Thyroid gland (tissue), 4 donors: ENCODE data around the gene BLOC1S6. TPM values are rescaled to one million over a fixed set of nuclear protein-coding genes. Genes with fewer than 3 reads are reported as not detected.

Experiments used
- DNase-seq, 2 donors: peaks; one replicate each; pipeline ENCODE4 v3.0.0-alpha.2; 2019
- H3K27ac ChIP-seq, 3 donors: fragments of 200-600 bp; sonication (generic); 1 replicate in 2 of 3; 2 replicates in 1 of 3; pipeline ENCODE4 v1.5.1; 2016 to 2019; ENCODE audit warnings: mild to moderate bottlenecking in 1 of 3, moderate library complexity in 1 of 3
- H3K27me3 ChIP-seq: fragments of 200-600 bp; sonication (generic); one replicate; pipeline ENCODE4 v1.5.1; 2019
- H3K36me3 ChIP-seq, 2 donors: fragments of 200-600 bp; sonication (generic); one replicate each; pipeline ENCODE4 v1.5.1; 2016 to 2019
- H3K4me1 ChIP-seq, 2 donors: fragments of 200-600 bp; sonication (generic); one replicate each; pipeline ENCODE4 v1.5.1; 2017 to 2019
- H3K4me3 ChIP-seq, 3 donors: fragments of 200-600 bp; sonication (generic); replicated peaks in 1 of 3; 1 replicate in 2 of 3; 2 replicates in 1 of 3; pipeline ENCODE4 v1.5.1; 2016; ENCODE audit warnings: mild to moderate bottlenecking in 1 of 3
- H3K9me3 ChIP-seq: fragments of 200-600 bp; sonication (generic); one replicate; pipeline ENCODE4 v1.5.1; 2017
- POLR2A ChIP-seq, 2 donors: fragments of 450-650 bp; IDR thresholded peaks; one replicate each; pipeline ENCODE4 v1.6.1; 2017; ENCODE audit warnings: antibody characterized with exemption in 2 of 2, mild to moderate bottlenecking in 2 of 2, moderate library complexity in 1 of 2
- WGBS, 2 donors: methylation state at CpG; one replicate each; pipeline ENCODE4 v1.1.5; 2017; 5-methylcytosine and 5-hydroxymethylcytosine counted together
- intact Hi-C: fragments of 100-400 bp; cut with DNase I; formaldehyde crosslinking; loops from one replicate; pipeline ENCODE4 v1.15.1; 2023
- total RNA-seq, 4 donors: library from RNA; depleted of rRNA; stranded (reverse); fragments of >200 nt; gene quantifications; one replicate each; pipeline ENCODE4 v1.2.3, GENCODE V29; 2016
- TF ChIP-seq, protein P1 (sequence below), 6 experiments: fragments of 200-600 bp in 3 of 6; fragments of 450-650 bp in 3 of 6; sonication (generic) in 3 of 6; IDR thresholded peaks; one replicate each; pipeline ENCODE4 v1.5.1; 2016 to 2019; ENCODE audit warnings: antibody characterized with exemption in 6 of 6, mild to moderate bottlenecking in 2 of 6, inconsistent platforms in 1 of 6, moderate library complexity in 1 of 6

Gene BLOC1S6
- total RNA-seq, 4 donors from 2014 or later: 59.7 to 88.7 (median 82.6) TPM

DNA sequence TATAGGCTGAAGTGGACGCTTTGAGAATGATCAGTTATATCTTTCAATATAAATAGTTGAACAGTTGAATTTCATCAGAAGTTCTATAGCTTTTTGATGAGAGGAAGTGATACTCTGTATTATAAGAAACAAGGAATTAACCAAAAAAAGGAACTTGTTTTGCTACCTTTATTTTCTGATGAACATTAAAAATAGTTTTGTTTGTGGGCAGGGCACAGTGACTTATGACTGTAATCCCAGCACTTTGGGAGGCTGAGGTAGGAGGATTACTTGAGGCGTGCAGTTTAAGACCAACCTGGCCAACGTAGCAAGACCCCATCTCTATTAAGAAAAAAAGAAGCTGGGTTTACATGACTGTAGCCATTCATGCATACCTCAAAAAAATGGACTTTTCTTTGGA, 16.7 kb downstream of the BLOC1S6 start:
- no peak for DNase-seq
- TF ChIP-seq POLR2A (IDR thresholded peaks at IDR 0.05): no peak
- TF ChIP-seq, protein P1, sequence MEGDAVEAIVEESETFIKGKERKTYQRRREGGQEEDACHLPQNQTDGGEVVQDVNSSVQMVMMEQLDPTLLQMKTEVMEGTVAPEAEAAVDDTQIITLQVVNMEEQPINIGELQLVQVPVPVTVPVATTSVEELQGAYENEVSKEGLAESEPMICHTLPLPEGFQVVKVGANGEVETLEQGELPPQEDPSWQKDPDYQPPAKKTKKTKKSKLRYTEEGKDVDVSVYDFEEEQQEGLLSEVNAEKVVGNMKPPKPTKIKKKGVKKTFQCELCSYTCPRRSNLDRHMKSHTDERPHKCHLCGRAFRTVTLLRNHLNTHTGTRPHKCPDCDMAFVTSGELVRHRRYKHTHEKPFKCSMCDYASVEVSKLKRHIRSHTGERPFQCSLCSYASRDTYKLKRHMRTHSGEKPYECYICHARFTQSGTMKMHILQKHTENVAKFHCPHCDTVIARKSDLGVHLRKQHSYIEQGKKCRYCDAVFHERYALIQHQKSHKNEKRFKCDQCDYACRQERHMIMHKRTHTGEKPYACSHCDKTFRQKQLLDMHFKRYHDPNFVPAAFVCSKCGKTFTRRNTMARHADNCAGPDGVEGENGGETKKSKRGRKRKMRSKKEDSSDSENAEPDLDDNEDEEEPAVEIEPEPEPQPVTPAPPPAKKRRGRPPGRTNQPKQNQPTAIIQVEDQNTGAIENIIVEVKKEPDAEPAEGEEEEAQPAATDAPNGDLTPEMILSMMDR (IDR thresholded peaks at IDR 0.05): no peak
- Histone ChIP-seq H3K4me1 (peaks cover 4 to 13% of the 10 kb centered on the region in 2 donors), H3K9me3 (no peaks in the 10 kb centered on the region), H3K36me3 (peaks cover 0 to 6% of the 10 kb centered on the region in 2 donors), H3K27me3 (no peaks in the 10 kb centered on the region), H3K4me3 (no peak overlapping the region), H3K27ac (no peak overlapping the region)
- intact Hi-C loops: no loop called here
- 92 to 94% methylated on average over 3 of the region's 3 CpGs for WGBS, 2 donors

DNA sequence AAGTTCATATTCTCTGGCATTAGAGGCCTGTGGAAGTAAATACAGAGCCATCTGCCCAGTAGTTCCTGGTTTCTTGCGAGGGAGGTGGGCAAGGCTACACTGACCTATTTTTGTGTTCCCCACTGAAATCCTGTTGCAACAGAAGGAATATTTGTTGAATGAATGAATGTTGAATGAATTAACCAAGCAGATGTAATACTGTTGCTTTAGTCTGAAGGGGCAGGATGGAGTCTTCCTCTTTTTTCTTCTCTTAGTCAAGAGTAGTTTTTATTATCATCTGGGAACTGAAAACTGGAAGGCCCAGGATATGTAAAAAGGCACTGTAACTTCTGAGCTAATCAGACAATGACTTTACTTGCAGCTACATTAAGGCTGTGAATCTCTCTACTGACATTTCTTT, 17.1 kb downstream of the BLOC1S6 start:
- no peak overlapping the region for H3K4me3 ChIP-seq
- H3K9me3 ChIP-seq: no peaks in the 10 kb centered on the region
- DNase-seq: no peak
- H3K27me3 ChIP-seq: no peaks in the 10 kb centered on the region
- peaks cover 7 to 13% of the 10 kb centered on the region in 2 donors for H3K4me1 ChIP-seq
- TF ChIP-seq, protein P1 (IDR thresholded peaks at IDR 0.05): no peak
- no peak for TF ChIP-seq POLR2A (IDR thresholded peaks at IDR 0.05)
- 84 to 87% methylated on average over 1 of the region's 1 CpG for WGBS, 2 donors
- intact Hi-C loops: no loop called here
- H3K27ac ChIP-seq: no peak overlapping the region
- peaks cover 0 to 6% of the 10 kb centered on the region in 2 donors for H3K36me3 ChIP-seq

DNA sequence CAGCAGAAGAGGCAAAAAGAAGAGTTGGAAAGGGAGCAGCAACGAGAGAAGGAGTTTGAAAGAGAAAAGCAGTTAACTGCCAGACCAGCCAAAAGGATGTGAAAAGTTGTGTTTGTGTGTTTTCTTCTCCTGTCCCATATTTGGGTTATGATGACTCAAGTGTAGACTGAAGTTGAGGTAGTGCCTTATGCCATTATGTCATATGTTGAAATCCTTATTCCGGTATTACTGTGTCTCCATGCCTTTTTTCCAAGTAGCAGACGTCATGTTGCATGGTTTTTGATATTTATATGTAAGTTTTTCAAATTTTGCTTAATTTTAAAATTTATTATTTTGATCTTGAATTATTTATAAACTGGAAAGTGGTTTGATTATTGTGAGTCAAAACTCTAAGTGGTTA, 19.2 kb downstream of the BLOC1S6 start:
- Histone ChIP-seq H3K4me3 (no peak overlapping the region), H3K9me3 (no peaks in the 10 kb centered on the region), H3K27me3 (no peaks in the 10 kb centered on the region), H3K36me3 (peaks cover 0 to 6% of the 10 kb centered on the region in 2 donors), H3K4me1 (peaks cover 17 to 22% of the 10 kb centered on the region in 2 donors), H3K27ac (no peak overlapping the region)
- intact Hi-C loops: no loop called here
- WGBS, 2 donors: 69 to 75% methylated on average over 3 of the region's 3 CpGs
- TF ChIP-seq POLR2A (IDR thresholded peaks at IDR 0.05): no peak
- TF ChIP-seq, protein P1 (IDR thresholded peaks at IDR 0.05): no peak
- DNase-seq: no peak

DNA sequence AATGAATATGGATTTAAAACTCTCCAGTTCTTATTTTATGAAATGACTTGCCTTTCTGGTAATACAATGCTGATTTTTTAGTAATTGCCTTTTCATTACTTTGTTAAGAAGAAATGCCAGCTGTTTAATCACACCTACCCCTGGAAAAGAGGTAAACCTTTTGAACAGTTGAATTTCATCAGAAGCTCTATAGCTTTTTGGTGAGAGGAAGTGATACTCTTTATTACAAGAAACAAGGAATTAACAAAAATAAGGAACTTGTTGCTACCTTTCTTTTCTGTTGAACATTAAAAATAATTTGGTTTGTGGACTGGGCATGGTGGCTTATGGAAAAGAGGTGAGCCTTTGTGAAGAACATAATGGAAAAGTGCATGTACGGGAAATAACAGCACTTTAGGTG, 19.7 kb downstream of the BLOC1S6 start:
- 95 to 98% methylated on average over 1 of the region's 1 CpG for WGBS, 2 donors
- no peaks in the 10 kb centered on the region for H3K27me3 ChIP-seq
- peak overlapping the region in 1 of 3 donors; percentile 9 for H3K27ac ChIP-seq
- H3K9me3 ChIP-seq: no peaks in the 10 kb centered on the region
- intact Hi-C loops: no loop called here
- TF ChIP-seq POLR2A (IDR thresholded peaks at IDR 0.05): no peak
- TF ChIP-seq, protein P1 (IDR thresholded peaks at IDR 0.05): no peak
- DNase-seq: no peak
- peaks cover 0 to 6% of the 10 kb centered on the region in 2 donors for H3K36me3 ChIP-seq
- no peak overlapping the region for H3K4me3 ChIP-seq
- peaks cover 21 to 26% of the 10 kb centered on the region in 2 donors for H3K4me1 ChIP-seq

DNA sequence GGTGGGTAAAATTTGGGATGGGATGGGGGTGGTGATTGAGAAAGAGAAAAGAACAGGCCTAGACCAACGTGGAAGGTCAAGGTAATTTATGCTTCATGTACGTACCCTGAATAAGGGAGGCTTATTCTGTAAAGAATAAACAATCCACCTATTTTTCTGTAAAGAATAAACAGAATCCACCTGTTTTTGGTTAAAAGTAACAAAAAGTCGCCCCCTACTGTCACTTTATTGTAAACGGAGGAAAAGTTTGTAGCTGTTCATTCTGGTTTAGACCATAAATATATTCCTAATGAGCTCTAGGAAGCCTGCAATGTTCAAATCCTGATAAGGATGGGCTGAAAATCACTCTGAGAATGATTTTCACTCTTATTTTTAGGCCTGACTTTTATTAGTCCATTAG, 24.1 kb downstream of the BLOC1S6 start:
- Histone ChIP-seq H3K27ac (peak overlapping the region; percentile 43 to 80 (median 59)), H3K9me3 (no peaks in the 10 kb centered on the region), H3K36me3 (no peaks in the 10 kb centered on the region), H3K4me1 (peaks cover 22 to 24% of the 10 kb centered on the region in 2 donors), H3K4me3 (no peak overlapping the region), H3K27me3 (no peaks in the 10 kb centered on the region)
- no peak for TF ChIP-seq POLR2A (IDR thresholded peaks at IDR 0.05)
- TF ChIP-seq, protein P1 (IDR thresholded peaks at IDR 0.05): peak in 5 of 6 experiments; percentile 22 to 68 (median 42)
- intact Hi-C loops: loop anchor here (5.0 kb wide), 2 partner anchors 89 to 154 kb away; partner anchors contain the start of gene SLC30A4
- DNase-seq: no peak
- 12 to 19% methylated on average over 4 of the region's 4 CpGs for WGBS, 2 donors
